ENCODE data around the gene ING5. TPM values are rescaled to one million over a fixed set of nuclear protein-coding genes. Genes with fewer than 3 reads are reported as not detected.

The ING5 gene
- total RNA-seq, 4 donors from 2014 or later: 6.8 to 50.0 (median 27.9) TPM

- no peaks in the 10 kb centered on the region for H3K4me1 ChIP-seq
- TF ChIP-seq, protein P1, sequence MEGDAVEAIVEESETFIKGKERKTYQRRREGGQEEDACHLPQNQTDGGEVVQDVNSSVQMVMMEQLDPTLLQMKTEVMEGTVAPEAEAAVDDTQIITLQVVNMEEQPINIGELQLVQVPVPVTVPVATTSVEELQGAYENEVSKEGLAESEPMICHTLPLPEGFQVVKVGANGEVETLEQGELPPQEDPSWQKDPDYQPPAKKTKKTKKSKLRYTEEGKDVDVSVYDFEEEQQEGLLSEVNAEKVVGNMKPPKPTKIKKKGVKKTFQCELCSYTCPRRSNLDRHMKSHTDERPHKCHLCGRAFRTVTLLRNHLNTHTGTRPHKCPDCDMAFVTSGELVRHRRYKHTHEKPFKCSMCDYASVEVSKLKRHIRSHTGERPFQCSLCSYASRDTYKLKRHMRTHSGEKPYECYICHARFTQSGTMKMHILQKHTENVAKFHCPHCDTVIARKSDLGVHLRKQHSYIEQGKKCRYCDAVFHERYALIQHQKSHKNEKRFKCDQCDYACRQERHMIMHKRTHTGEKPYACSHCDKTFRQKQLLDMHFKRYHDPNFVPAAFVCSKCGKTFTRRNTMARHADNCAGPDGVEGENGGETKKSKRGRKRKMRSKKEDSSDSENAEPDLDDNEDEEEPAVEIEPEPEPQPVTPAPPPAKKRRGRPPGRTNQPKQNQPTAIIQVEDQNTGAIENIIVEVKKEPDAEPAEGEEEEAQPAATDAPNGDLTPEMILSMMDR (IDR thresholded peaks at IDR 0.05): no peak
- TF ChIP-seq POLR2A (IDR thresholded peaks at IDR 0.05): no peak
- no peaks in the 10 kb centered on the region for H3K27me3 ChIP-seq
- no peak overlapping the region for H3K27ac ChIP-seq
- H3K9me3 ChIP-seq: no peaks in the 10 kb centered on the region
- no peak for DNase-seq
- intact Hi-C loops (cut with DNase I; ENCODE audit: low total_unique reads): no loop called here
- H3K36me3 ChIP-seq: no peaks in the 10 kb centered on the region
- no peak overlapping the region for H3K4me3 ChIP-seq
Measured at GRCh38 chr2:241719093-241719492, 17.3 kb downstream of the ING5 start.

- Histone ChIP-seq H3K4me3 (no peak overlapping the region), H3K9me3 (no peaks in the 10 kb centered on the region), H3K27me3 (no peaks in the 10 kb centered on the region), H3K27ac (no peak overlapping the region), H3K36me3 (no peaks in the 10 kb centered on the region), H3K4me1 (no peaks in the 10 kb centered on the region)
- no peak for TF ChIP-seq POLR2A (IDR thresholded peaks at IDR 0.05)
- TF ChIP-seq, protein P1 (IDR thresholded peaks at IDR 0.05): no peak
- DNase-seq: no peak
- intact Hi-C loops (cut with DNase I; ENCODE audit: low total_unique reads): no loop called here
Measured at GRCh38 chr2:241720099-241720498, 18.3 kb downstream of the ING5 start.

GRCh38 chr2:241720560-241720959, 18.7 kb downstream of the ING5 start:
- intact Hi-C loops (cut with DNase I; ENCODE audit: low total_unique reads): no loop called here
- TF ChIP-seq POLR2A (IDR thresholded peaks at IDR 0.05): no peak
- TF ChIP-seq, protein P1 (IDR thresholded peaks at IDR 0.05): no peak
- no peak overlapping the region for H3K4me3 ChIP-seq
- H3K36me3 ChIP-seq: no peaks in the 10 kb centered on the region
- no peak overlapping the region for H3K27ac ChIP-seq
- H3K4me1 ChIP-seq: no peaks in the 10 kb centered on the region
- H3K9me3 ChIP-seq: no peaks in the 10 kb centered on the region
- H3K27me3 ChIP-seq: no peaks in the 10 kb centered on the region
- no peak for DNase-seq

- no peak overlapping the region for H3K27ac ChIP-seq
- DNase-seq: no peak
- TF ChIP-seq, protein P1 (IDR thresholded peaks at IDR 0.05): no peak
- TF ChIP-seq POLR2A (IDR thresholded peaks at IDR 0.05): no peak
- no peaks in the 10 kb centered on the region for H3K27me3 ChIP-seq
- intact Hi-C loops (cut with DNase I; ENCODE audit: low total_unique reads): no loop called here
- H3K36me3 ChIP-seq: no peaks in the 10 kb centered on the region
- no peaks in the 10 kb centered on the region for H3K4me1 ChIP-seq
- H3K4me3 ChIP-seq: no peak overlapping the region
- H3K9me3 ChIP-seq: no peaks in the 10 kb centered on the region
Measured at GRCh38 chr2:241721852-241722251, 20.0 kb downstream of the ING5 start.

GRCh38 chr2:241722896-241723454, 21.1 kb downstream of the ING5 start:
- H3K27me3 ChIP-seq: no peaks in the 10 kb centered on the region
- TF ChIP-seq, protein P1 (IDR thresholded peaks at IDR 0.05): no peak
- TF ChIP-seq POLR2A (IDR thresholded peaks at IDR 0.05): no peak
- H3K4me3 ChIP-seq: no peak overlapping the region
- no peaks in the 10 kb centered on the region for H3K9me3 ChIP-seq
- no peaks in the 10 kb centered on the region for H3K4me1 ChIP-seq
- intact Hi-C loops (cut with DNase I; ENCODE audit: low total_unique reads): no loop called here
- H3K27ac ChIP-seq: no peak overlapping the region
- no peaks in the 10 kb centered on the region for H3K36me3 ChIP-seq
- no peak for DNase-seq

All from uterus (tissue), 4 donors.